Superior temporal gyrus (tissue), 1 donor: Measurements from ENCODE around the gene SEC11C.
"Not testable (repeated sequence)": the region's sequence is repeated elsewhere in the genome, so short reads cannot be mapped to it uniquely, and the experiment has no call there.

Experiments used
- DNase-seq: peaks from one replicate; pipeline ENCODE4 v3.0.0-alpha.2; 2016; ENCODE audit errors: extremely low spot score

SEC11C gene

DNA sequence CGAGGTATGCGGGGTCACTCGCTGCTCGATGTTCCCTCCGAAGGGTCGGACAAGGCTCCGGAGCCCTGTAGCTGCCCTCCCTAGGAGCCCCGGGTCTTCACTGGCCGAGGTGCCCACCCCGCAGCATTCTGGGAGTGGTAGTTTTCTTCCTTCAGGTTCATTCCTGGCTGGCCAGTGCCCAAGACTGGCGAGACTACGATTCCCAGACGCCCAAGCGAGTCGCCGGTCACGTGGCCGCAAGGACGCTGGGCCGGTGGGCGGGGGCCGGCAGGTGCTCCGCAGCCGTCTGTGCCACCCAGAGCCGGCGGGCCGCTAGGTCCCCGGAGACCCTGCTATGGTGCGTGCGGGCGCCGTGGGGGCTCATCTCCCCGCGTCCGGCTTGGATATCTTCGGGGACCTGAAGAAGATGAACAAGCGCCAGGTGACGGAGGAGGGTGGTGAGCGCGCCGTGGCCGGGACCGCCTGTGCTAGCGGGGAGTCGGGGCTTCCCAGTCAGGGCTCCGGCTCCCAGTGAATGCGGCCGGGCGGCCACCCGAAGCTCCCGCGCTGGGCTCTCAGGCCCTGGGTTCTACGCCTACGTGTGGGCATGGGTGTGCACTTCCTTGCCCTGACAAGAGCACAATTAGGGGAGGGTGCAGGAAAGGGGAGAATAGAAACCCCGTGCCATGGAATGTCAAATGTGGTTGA, at the start of gene SEC11C:
TSS of gene SEC11C (plus strand) at position 270 of the 687 bp plus-strand sequence. CDS start at position 335, 65 bp downstream.
- peak; percentile 98 for DNase-seq

DNA sequence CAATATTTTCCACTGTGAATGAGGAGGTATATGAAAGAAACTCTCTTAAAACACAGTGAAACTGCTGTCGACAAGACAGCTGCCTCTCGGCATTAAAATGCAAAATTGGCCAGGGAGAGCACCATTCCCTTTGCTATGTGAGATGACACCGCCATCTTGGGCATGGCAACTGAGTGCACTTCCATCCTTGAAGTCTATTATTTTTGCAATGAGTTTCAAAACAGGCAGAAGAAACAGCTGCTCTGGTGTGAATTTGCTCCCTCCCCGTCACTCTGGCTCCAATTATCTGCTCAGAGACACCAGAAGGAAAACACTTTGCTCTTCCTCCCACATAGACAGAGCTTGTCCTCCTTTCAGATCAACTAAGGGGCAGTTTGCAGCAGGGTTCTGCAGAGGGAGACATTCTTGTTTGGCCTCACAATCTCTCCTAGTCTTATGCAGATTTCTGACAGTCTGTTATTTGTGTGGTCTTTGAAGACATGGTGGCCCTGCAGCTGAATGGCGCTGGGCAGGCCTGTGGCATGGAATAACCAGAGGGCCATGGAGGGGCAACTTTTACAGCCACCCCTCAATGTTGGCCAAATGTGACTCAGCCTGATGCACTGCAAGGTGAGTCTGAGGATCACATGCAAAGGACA, 48.6 kb upstream of the SEC11C start:
- DNase-seq = peak; percentile 40

DNA sequence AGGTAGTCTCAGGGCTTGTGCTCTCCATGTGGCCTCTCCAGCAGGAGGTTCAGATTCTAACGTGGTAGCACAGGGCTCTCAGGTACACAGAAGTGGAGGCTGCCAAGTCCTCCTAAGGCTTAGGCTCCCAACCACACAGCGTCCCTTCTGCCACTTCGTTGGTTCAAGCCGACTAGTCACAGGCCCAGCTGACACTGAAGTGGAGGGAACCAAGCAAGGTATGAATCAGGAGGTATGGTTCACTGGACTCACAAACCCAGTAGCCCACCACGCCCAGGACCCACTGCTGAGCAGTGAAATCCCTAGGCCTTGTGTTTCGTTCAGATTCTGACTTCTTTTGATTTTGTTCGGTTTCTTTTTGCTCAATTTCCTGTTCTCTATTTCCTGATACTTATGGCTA, 46.0 kb upstream of the SEC11C start:
- DNase-seq = no peak

DNA sequence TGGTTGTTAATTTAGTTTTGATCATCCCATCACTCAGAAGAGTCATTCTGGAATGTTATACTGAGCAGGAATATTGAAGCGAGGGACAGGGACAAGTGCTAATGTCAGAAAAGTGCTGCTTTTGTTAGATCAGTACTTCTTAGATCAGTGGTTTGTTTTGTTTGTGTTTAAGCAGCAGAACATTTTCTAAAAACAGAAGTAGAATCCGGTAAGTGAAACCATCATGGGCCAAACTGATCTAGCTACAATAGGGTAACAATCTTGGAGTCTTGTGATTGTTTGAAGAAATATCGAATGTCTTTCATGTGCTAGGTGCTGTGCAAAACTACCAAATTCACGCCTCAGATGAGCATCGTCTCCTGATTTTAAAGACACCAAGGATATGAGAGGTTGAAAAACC, 45.1 kb upstream of the SEC11C start:
- DNase-seq = no peak

DNA sequence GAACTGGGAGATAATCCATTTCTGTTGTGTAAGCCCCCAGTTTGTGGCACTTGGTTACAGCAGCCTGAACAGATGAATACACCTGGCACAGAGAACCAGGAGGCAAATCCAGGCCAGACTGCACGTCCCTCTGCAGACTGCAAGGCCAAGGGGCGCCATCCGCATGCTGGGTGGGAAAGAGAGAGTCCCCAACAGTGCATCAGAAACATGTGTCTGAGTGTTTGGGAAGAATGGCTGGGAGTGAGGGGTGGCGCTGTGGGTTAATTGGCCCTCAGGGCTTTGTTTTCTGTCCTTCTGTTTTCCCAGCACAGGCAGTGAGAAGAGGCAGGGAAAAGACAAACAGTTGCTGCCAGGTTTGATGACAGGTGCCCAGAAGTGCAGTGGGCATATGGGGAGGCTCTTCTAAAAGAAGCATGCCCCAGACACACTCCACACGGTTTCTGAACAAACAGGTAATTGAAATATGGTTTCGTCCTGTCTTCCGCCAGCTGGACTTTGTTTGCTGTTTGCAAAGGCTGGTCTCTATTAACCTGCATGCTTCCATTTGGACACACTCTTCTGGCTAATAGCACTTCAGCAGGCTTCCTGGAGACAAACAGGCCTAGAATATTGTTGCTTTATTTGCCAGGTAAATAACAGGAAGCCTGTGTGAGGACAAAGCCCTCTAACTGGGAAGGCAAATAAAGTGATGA, 43.4 kb upstream of the SEC11C start:
- DNase-seq = no peak

DNA sequence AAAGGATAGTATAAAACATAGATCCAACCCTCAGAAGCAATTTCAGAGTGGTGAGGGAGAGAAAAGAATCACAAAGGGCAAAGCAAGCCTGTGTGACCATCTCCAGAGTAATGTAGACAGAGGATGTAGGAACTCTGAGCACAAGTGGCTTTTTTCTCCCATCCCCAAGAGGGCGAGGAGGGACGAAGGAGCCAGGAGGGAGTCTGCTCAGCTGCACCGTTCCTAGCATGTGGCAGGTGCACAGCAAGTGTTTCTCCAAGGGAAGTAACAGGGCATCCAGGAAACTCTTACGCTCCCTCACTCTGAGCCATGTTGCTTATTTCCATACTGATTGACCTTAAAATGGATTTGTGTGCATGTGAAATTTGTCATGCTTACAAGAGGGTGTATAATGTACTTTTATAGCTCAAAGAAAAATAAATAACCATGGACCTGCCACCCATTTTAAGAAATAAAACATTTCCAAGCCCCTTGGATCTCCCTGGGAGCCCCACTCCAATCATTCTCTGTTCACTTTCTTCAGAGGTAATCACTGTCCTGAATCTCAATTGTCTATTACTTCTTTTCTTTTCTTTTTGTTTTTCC, 37.8 kb upstream of the SEC11C start:
- no peak for DNase-seq

DNA sequence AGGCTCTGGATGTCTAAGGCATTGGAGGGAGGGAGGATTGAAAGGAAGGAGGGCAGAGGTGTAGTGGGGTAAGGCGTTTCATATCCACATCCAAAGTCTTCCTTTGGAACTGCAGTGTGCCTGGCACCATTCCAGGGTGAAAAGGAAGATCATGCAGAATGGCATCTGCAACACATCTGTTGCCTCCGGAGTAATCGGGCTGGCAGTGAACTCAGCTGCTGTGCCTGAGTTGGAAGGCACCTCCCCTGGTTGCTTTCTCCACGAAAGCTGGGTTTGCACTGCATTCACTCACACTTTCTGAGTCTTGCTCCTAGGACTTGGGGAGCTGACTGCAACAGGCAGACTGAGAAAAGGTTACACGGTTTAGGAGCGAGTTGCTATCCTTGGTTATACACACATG, 30.3 kb upstream of the SEC11C start:
- no peak for DNase-seq

DNA sequence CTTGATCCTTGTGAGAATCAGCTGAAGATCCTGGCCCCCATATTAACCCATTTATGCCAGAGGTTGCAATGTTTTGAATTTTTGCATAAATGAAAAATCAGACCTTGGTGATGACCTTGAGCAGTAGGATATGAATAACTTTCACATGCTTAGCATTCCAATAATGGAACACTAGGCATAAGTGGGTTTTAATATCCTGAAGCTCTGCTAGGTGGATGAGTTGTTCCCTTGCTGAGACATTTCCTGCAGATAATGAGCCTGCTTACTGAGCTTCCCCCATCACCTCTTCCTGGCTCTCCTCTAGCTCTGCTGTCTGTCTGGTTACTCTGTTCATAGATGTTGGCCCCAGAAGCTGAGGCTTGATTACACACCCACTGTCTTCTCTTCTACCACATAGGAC, 25.5 kb upstream of the SEC11C start:
- no peak for DNase-seq

DNA sequence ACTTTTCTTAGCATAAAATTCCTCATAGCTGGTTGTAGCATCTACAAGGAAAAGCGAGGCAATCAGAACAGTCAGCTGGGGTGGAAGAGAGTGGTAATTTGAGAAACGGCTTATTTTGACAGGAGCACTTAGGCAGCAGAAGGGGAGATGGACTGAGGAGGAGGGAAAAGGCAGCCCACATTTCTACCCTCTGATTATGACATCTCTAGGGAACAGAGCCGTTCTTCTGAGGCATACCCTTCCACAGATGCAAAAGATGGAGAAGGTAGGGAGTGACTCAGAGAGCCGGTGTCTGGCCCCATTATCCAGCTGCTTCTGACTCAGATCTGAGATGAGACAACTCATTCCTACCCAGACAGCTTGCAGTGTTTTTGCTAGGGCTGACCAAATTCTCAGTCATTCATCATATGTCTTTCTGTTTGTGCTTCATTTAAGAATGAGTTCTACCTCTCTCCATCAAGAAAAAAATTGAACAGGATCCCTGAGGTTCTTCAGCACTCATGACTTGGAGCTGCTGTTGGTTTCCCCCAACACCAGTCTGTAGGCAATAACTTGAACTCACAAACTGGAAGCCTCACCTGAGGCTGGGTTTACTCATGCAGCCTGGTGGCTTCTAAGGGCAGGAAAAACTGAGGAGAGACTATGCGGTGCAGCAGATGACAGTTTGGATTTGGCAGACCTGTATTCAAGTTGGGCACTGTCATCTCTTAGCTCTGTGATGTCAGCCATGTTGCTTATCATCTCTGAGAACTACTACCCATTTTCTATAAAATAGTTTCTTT, 15.9 kb upstream of the SEC11C start:
- peak; percentile 62 for DNase-seq

DNA sequence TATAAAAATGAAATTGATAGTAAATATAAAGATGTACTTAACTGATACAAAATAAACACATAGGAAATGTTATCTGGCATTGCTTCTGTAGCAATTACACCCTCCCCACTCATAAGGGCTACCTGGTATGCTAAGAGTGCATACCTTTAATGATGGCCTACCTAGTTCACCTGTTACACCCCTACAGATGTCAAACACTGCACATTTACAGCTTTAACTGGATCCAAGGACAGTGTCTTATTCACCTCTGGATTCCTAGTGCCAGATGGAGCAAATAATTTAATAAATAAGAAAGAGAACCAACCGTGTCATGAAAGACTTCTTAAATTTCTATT, 15.3 kb upstream of the SEC11C start:
- DNase-seq = no peak

DNA sequence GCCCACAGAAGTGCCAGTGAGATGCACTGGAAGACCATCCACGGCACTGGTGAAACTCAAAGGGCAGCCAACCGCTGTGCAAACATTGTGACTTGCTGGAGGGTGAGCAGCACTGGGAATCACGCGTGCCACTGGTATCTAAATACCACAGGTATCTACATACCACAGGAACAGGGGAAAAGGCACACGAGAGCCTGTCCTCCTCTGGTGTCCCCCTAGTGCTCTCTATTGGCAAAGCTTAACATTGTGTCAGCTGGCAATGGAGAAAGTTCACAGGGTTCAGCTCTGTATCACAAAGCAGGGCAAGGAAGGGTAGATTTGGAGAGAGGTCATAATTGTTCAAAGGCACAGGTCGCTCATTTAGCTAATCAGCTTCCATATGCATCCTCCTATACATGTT, 12.6 kb upstream of the SEC11C start:
- DNase-seq = no peak

DNA sequence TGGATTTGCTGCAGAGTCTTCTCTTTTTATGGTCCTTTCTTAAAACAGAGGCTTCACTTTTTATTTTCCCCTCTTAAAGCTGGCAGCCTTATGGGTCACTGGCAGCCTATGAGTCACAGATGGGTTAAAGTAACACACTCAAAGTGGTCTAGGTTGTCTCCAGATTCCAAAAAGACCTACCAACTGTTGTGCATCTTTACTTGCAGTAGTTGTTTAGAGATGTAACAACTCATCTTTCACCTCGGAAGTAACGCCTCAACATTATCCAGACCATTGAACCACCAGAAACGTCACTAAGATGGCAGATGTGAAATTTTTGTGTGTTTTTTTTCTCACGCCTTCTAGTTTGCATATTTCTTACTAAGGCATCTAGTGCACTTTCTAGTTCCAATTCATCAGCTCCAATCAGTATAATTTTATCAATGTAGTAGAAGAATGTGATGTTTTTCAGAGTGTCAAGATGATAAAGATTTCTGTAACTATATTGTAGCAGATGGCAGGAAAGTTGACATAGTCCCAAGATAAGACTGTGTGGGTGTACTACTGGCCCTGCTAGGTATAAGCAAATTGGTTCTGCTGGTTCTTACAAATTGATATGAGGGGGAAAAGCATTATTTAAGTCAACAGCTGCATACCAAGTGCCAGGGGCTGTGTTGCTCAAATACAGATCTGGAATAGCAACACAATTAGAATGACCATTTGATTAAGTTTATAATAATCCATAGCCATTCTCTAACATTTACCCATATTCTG, 9.6 kb upstream of the SEC11C start:
- no peak for DNase-seq

DNA sequence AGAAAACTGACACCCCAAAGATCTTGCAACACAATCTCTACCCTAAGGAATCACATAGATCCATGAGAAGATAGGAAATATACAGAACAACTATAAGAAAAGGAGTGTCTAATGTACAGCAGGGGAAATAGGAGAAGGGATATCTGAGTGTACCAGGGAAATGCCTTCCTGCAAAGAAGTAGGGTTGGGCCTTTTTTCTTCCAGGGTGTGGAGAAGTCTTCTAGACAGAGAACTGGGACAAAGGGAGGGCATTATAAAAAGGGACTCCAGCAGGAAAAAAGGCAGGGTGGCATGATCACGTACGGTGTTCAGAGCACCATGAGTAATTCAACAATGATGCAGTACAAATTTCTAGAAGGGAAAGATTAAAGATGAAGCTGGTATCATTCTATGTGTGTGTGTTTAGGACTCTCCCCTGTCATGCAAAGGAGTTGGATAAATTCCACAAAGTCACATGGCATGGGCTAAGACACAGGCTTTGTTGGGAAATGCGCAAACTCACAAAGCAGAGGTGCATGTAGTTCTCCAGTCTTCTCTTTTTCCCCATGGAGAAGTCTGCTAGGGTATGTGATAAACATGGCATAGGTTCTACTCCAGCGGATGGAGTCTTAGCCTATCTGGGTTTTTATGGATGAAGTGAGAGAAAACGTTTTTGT, 6.7 kb upstream of the SEC11C start:
- DNase-seq = no peak

DNA sequence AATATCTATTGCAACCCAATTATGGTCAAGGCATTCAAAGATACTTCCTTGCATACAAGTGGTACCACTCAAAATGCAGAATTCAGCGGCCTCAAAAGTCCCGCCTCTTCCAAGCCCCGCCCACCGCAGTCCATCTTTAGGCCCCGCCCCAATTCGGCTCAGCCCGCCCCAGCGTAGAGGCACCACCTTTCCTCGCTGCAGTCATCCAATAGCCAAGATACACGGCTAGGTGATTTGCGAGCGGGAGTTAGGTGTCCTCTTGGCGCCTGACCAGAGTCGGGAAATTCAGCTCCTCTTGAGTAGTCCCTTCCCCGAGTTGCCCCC, 431 bp upstream of the SEC11C start:
- no peak for DNase-seq

DNA sequence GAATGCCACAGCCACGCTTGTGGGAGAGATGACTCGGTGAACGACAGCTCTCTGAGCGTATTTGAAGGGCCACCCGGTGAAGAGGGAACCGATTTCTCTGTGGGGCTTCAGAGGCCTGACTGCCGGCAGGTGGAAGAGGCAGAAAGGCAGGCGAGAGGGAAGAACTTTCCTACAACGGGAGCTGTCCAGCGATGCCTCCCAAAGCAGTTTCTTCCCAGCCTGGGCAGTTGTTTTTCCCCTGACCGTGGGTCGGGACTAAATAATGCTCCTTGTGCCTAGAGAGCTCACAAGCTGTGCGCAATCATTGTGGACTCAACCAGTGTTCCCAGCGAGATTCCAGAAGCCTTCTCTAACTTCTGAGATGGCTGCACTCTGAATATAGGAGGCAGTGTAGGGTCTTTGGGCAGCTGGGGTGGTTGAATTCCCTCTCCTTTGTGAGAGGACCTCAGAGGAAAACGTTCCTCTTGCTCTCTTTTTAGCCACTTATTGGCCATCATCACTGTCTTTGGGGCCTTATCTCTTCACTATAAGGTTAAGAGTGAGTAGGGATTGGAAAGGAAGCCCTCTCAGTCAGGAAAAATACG, 710 bp downstream of the SEC11C start:
- DNase-seq = peak; percentile 50

DNA sequence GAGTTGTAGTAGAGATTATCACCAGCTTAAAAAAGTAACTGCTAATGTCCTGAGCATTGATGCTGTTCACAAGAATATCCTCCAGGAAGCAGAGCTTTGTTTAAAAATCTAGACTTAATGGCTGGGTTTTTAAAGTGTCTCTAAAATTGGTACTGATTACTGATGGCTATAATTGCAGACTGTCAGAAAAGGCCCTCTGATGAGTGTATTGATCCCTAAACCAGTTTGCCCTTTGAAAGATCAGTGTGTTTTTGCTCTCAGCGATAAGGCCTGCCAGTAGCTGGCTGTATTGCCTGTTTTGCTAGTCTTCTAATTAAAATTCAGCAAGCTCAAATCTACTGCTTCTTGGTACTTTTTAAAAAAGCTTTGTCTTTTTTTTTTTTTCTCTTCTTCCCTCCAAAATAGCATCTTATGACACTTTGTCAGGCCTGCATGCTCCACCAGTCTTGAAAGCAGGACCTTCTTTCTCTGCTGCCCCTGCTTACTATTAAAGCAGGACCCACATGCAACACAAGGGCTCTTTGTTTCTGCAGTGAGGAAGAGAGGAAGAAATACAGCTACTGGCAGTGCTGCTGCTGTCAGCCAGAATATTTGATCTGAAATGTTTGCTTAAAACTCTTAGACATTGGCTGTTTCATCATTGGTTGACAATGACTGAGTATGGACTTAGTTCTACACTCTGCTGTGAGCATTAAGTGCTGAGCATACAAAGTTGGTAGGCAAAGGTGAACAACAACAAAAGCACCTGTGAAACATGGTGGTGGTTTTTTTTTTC, 1.8 kb downstream of the SEC11C start:
- DNase-seq = peak; percentile 79

DNA sequence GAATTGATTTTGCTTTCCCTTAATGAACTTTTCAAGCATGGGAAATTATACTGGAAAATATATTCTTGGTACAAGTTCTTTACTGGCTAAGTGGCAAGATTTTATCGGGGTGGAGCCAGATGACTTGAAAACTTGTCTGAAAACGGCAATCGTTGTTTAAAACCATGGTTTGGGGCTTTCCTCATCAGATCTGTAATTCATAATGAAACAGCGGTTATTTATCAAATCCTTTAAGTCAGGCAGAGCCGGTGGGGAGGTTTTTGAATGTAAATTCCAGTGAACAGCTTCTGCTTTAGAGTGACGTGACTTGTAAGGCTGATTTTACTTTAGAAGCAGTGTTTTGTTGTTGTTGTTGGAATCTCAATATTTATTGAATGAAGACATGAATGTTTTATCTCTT, 2.6 kb downstream of the SEC11C start:
- peak; percentile 28 for DNase-seq

DNA sequence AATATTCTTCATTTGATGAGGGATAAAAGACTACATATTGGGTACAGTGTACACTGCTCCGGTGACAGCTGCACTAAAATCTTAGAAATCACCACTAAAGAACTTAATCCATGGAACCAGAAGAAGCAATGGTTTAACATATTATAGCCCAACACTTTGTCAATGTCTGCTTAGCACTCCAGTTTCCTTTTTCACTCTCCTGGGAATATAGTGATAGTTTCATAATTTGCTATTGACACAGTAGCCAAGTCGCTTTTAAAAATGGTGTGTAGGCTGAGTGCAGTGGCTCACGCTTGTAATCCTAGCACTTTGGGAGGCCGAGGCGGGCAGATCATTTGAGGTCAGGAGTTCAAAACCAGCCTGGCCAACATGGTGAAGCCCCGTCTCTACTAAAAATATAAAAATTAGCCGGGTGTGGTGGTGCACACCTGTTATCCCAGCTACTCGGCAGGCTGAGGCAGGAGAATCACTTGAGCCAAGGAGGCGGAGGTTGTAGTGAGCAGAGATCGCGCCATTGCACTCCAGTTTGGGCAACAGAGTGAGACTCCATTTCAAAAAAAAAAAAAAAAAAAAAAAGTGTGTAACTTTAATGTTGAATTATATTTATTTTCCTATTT, 3.2 kb downstream of the SEC11C start:
- DNase-seq = not testable (repeated sequence)

DNA sequence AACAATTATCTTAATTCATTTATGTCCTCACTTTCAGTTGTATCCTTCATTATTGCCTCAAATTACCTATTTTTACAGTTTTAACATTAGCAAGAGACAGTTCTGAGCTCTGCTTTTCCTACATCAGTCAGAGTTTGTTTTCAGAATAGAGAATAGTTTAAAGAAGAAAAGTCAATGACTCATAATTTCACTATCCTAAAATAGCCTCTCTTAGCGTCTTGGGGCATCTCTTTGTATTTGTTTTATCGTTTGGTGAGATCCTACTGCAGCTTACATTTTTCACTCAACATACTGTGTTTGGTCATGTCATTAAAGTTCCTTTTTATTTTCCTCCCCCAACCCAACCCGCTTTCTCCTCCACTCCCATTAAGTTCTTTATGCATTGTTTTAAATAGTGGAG, 3.8 kb downstream of the SEC11C start:
- no peak for DNase-seq
